SJCRH30 (cell line): Measurements from ENCODE around the gene TNRC6C. TPM values are rescaled to one million over a fixed set of nuclear protein-coding genes. Genes with fewer than 3 reads are reported as not detected.

ENCODE experiments used
- DNase-seq, 2 experiments: peaks; one replicate each; pipeline ENCODE4 v3.0.0-alpha.2; 2015 to 2020
- H3K27ac ChIP-seq: fragments of 250-450 bp; sonication (Bioruptor Pico); 2 replicates; pipeline ENCODE4 v1.5.1; 2020; ENCODE audit warnings: mild to moderate bottlenecking, moderate library complexity
- H3K27me3 ChIP-seq: fragments of 250-450 bp; sonication (Bioruptor Pico); 2 replicates; pipeline ENCODE4 v1.5.1; 2020; ENCODE audit warnings: mild to moderate bottlenecking, moderate library complexity
- H3K36me3 ChIP-seq: fragments of 250-450 bp; sonication (Bioruptor Pico); 2 replicates; pipeline ENCODE4 v1.5.1; 2020; ENCODE audit warnings: mild to moderate bottlenecking, moderate library complexity
- H3K4me1 ChIP-seq: fragments of 250-450 bp; sonication (Bioruptor Pico); 2 replicates; pipeline ENCODE4 v1.5.1; 2020; ENCODE audit warnings: mild to moderate bottlenecking, moderate library complexity
- H3K4me3 ChIP-seq: fragments of 250-450 bp; sonication (Bioruptor Pico); 2 replicates; pipeline ENCODE4 v1.5.1; 2020; ENCODE audit warnings: mild to moderate bottlenecking, moderate library complexity
- H3K9me3 ChIP-seq: fragments of 250-450 bp; sonication (Bioruptor Pico); replicated peaks from 2 replicates; pipeline ENCODE4 v1.5.1; 2020; ENCODE audit warnings: mild to moderate bottlenecking, moderate library complexity
- total RNA-seq: library from RNA; depleted of rRNA; stranded (reverse); fragments of >200 nt; shearing (Covaris generic); gene quantifications from 2 replicates; pipeline ENCODE4 v1.2.3, GENCODE V29; 2014

The TNRC6C gene
- total RNA-seq, 1 experiment from 2014 or later: 12.7 TPM

DNA sequence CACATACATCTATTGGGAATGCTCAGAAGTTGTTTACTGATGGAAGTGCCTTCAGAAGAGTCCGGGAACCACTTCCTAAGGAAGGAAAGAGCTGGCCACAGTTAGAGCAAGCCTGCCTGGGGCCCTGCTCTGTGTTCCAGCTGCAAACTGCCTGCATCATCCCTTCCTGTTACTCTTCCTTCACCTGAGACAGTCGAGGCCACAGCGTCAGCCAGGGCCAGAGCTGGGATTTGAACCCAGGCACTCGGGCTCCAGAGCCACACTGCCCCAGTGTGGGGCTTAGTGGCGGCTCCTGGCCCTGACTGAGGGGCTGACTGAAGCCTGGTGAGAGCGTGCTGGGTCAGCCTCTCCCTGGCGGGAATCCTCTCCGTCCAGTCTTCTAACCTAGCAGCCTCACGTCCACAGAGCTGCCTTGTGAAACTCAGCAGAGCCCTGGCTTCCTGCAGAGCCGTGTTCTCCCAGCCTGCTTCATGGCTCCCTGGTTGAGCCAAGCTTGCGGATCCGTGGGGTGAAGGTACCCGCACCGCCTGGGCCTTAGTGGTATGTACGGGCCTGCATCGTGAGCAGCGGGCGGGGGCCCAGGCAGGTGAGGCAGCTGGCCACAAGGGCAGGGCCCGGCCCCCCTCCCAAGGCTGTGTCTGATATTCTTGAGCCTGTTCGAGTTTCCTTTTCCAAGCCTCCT, 183.1 kb downstream of the TNRC6C start:
- Histone ChIP-seq H3K27me3 (no peaks in the 10 kb centered on the region), H3K27ac (no peak overlapping the region), H3K4me1 (peaks cover 26% of the 10 kb centered on the region)

GRCh38 chr17:78142119-78142861, 183.8 kb downstream of the TNRC6C start:
- peaks cover 26% of the 10 kb centered on the region for H3K4me1 ChIP-seq
- DNase-seq: no peak
- no peaks in the 10 kb centered on the region for H3K9me3 ChIP-seq

More for the DNA sequence above, 183.1 kb downstream of the TNRC6C start:
- Histone ChIP-seq H3K9me3 (no peaks in the 10 kb centered on the region), H3K4me3 (no peak overlapping the region), H3K36me3 (no peaks in the 10 kb centered on the region)
- DNase-seq: no peak

DNA sequence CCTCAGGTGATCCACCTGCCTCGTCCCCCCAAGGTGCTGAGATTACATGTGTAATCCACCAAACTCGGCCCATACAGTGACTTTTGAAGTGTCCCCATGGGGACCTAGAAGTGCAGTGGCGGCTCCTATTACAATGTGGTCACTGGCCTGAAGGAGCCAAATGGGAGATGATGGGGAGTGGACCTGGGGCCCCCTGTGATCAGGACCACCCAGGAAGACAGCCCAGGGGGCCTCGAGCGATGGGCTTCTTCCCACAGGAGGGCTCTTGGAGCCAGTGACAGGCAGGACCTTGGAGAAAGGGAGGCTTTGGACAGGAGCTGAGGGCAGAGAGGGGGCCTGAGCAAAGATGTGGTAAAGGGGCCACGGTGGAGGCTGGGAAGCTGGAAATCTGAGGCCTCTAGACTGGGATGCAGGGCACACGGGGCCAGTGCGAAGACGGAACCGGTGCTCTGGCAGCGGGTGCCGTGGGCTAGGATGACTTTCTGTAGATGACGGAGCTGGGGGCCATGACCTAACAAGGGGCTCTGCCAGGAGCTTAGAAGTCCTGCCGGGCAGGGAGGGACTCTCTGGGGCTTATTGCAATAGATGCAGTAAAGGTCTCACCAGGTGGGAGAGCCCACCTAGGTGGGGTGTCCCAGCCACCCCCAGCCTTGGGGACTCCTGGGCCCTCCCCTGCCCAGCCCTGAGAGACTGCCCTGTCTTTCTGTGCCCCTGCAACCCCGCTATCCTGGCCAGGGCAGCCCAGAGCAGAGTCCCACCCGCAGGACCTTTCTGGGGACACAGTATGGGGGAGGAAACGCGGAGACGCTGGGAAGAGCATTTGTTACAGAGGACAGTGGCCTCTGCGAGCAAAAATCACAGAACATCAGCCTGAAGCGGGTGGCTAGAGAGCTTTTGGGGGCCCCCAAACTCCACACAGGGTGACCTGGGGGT, 185.0 kb downstream of the TNRC6C start:
- peak in 1 of 2 experiments; percentile 50 for DNase-seq
- Histone ChIP-seq H3K36me3 (no peaks in the 10 kb centered on the region), H3K27ac (no peak overlapping the region)

More at GRCh38 chr17:78142119-78142861, 183.8 kb downstream of the TNRC6C start:
- no peaks in the 10 kb centered on the region; the same call in 1 of the 2 replicates for H3K27me3 ChIP-seq
- no peak overlapping the region for H3K4me3 ChIP-seq
- H3K36me3 ChIP-seq: no peaks in the 10 kb centered on the region
- no peak overlapping the region for H3K27ac ChIP-seq

GRCh38 chr17:78144147-78144719, 185.7 kb downstream of the TNRC6C start:
- Histone ChIP-seq H3K36me3 (no peaks in the 10 kb centered on the region), H3K4me1 (peaks cover 26% of the 10 kb centered on the region), H3K4me3 (no peak overlapping the region), H3K27ac (no peak overlapping the region), H3K9me3 (no peaks in the 10 kb centered on the region), H3K27me3 (no peaks in the 10 kb centered on the region; the same call in 1 of the 2 replicates)
- peak; percentile 78 to 86 for DNase-seq

More for the DNA sequence above, 185.0 kb downstream of the TNRC6C start:
- Histone ChIP-seq H3K4me3 (no peak overlapping the region), H3K9me3 (no peaks in the 10 kb centered on the region), H3K27me3 (no peaks in the 10 kb centered on the region; the same call in 1 of the 2 replicates), H3K4me1 (peaks cover 26% of the 10 kb centered on the region)

- H3K4me1 ChIP-seq: peaks cover 26% of the 10 kb centered on the region
- peak; percentile 58 to 60 for DNase-seq
- no peak overlapping the region for H3K4me3 ChIP-seq
- H3K27me3 ChIP-seq: no peaks in the 10 kb centered on the region; the same call in 1 of the 2 replicates
- H3K36me3 ChIP-seq: no peaks in the 10 kb centered on the region
- H3K27ac ChIP-seq: no peak overlapping the region
- H3K9me3 ChIP-seq: no peaks in the 10 kb centered on the region
Observed at GRCh38 chr17:78144736-78145641, 186.5 kb downstream of the TNRC6C start.

GRCh38 chr17:78146471-78146869, 188.0 kb downstream of the TNRC6C start:
- no peak overlapping the region for H3K27ac ChIP-seq
- H3K36me3 ChIP-seq: no peaks in the 10 kb centered on the region
- no peaks in the 10 kb centered on the region for H3K9me3 ChIP-seq
- H3K27me3 ChIP-seq: peaks cover 3% of the 10 kb centered on the region; the same call in 1 of the 2 replicates
- peaks cover 26% of the 10 kb centered on the region for H3K4me1 ChIP-seq
- no peak for DNase-seq
- H3K4me3 ChIP-seq: no peak overlapping the region

DNA sequence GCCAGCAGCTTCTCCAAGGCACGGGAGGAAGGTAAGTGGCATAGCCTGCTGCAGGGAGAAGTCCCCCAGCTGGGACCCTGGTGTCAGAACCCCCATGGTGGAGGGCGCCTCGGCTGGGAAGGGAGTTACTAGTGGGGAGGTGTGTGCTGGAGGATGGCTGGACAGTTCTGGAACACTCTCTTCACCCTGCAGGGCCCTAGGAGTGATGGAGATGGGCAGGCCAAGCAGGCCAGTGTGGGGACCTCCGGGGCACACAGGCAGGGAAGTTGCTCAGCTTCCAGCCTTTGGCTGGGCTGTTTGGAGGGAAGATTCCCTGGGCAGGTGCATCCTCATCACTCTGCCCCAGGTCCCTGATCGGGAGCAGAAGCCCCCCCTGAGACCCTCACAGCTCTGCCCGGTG, 188.4 kb downstream of the TNRC6C start:
- peaks cover 26% of the 10 kb centered on the region for H3K4me1 ChIP-seq
- DNase-seq: no peak
- H3K36me3 ChIP-seq: no peaks in the 10 kb centered on the region
- H3K27me3 ChIP-seq: peaks cover 3% of the 10 kb centered on the region; the same call in 1 of the 2 replicates
- H3K27ac ChIP-seq: no peak overlapping the region
- no peaks in the 10 kb centered on the region for H3K9me3 ChIP-seq
- no peak overlapping the region for H3K4me3 ChIP-seq

GRCh38 chr17:78147315-78147998, 189.0 kb downstream of the TNRC6C start:
- Histone ChIP-seq H3K27ac (no peak overlapping the region), H3K27me3 (peaks cover 3% of the 10 kb centered on the region; the same call in 1 of the 2 replicates), H3K4me3 (no peak overlapping the region), H3K4me1 (peaks cover 26% of the 10 kb centered on the region), H3K36me3 (no peaks in the 10 kb centered on the region), H3K9me3 (no peaks in the 10 kb centered on the region)
- no peak for DNase-seq

DNA sequence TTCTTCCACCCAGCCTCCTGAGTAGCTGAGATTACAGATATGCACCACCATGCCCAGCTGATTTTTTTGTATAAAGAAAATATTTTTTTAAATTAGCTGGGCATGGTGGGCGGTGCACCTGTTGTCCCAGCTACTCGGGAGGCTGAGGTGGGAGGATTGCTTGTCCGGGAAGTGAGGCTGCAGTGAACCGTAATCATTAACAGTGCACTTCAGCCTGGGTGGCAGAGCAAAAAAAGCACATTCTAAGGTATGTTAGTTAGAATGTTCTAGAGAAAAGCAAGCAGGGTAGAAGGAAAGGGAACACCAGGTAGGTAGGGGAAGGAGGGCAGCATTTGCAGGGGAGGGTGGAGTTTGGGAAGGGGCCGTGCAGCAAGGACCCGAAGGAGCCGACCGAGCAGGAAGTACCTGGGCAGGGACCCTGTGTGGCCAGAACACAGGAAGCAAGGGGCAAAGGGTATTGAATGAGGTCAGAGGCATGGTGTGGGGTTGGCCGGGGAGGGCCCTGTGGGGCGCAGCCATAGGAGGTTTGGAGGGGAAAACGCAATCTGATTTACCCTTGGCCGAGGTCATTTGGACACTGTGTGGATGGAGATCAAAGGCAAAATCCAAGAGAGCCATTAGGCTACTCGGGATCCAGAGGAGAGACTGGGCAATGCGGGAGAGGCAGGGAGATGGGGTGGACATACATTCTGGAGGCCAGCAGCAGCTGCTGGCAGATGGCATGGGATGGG, 189.9 kb downstream of the TNRC6C start:
- no peaks in the 10 kb centered on the region for H3K36me3 ChIP-seq
- no peak overlapping the region for H3K27ac ChIP-seq
- H3K4me3 ChIP-seq: no peak overlapping the region
- H3K4me1 ChIP-seq: peaks cover 21% of the 10 kb centered on the region
- peaks cover 3% of the 10 kb centered on the region; the same call in 1 of the 2 replicates for H3K27me3 ChIP-seq
- H3K9me3 ChIP-seq: no peaks in the 10 kb centered on the region
- no peak for DNase-seq

GRCh38 chr17:78151514-78152008, 193.1 kb downstream of the TNRC6C start:
- Histone ChIP-seq H3K4me1 (no peaks in the 10 kb centered on the region), H3K27ac (no peak overlapping the region), H3K4me3 (no peak overlapping the region), H3K27me3 (peaks cover 6% of the 10 kb centered on the region; the same call in 1 of the 2 replicates), H3K36me3 (no peaks in the 10 kb centered on the region), H3K9me3 (no peaks in the 10 kb centered on the region)
- DNase-seq: no peak

GRCh38 chr17:78154903-78155811, 196.7 kb downstream of the TNRC6C start:
- no peaks in the 10 kb centered on the region for H3K9me3 ChIP-seq
- H3K36me3 ChIP-seq: no peaks in the 10 kb centered on the region
- H3K4me3 ChIP-seq: no peak overlapping the region
- H3K27ac ChIP-seq: no peak overlapping the region
- no peak for DNase-seq
- no peaks in the 10 kb centered on the region for H3K4me1 ChIP-seq
- H3K27me3 ChIP-seq: peaks cover 10% of the 10 kb centered on the region; the same call in 1 of the 2 replicates
